WTC11 (cell line): ENCODE measurements around the gene CAPRIN2. TPM values are rescaled to one million over a fixed set of nuclear protein-coding genes. Genes with fewer than 3 reads are reported as not detected.

Experiments
- ATAC-seq: fragments of 200-7000 bp; cut with Tn5 transposase; 2 replicates; pipeline ENCODE4 v1.10.0; 2021; ENCODE audit warnings: mild to moderate bottlenecking, moderate library complexity
- CTCF ChIA-PET: fragments of 300-600 bp; sonication (Branson Sonifier 250); formaldehyde crosslinking; loops from one replicate; lab custom pipeline; 2021; ENCODE audit warnings: antibody characterized with exemption; lab: Charles Lee
- POLR2A ChIA-PET: fragments of 350-600 bp; sonication (Branson Sonifier 250); formaldehyde crosslinking; loops from one replicate; lab custom pipeline; 2021; ENCODE audit warnings: antibody characterized with exemption; lab: Charles Lee
- DNase-seq: peaks from one replicate; pipeline ENCODE4 v3.0.0; 2021; ENCODE audit warnings: low spot score
- H3K27ac Mint-ChIP-seq: 2 replicates; pipeline ENCODE4 v1.8.0; 2021; ENCODE audit warnings: mixed read lengths
- H3K27me3 Mint-ChIP-seq: 2 replicates; pipeline ENCODE4 v1.8.0; 2021; ENCODE audit warnings: low read depth, mild to moderate bottlenecking, moderate library complexity, mixed read lengths
- H3K36me3 Mint-ChIP-seq: 2 replicates; pipeline ENCODE4 v1.8.0; 2021; ENCODE audit warnings: mixed read lengths
- H3K4me1 Mint-ChIP-seq: 2 replicates; pipeline ENCODE4 v1.8.0; 2022; ENCODE audit warnings: mixed read lengths
- H3K4me3 Mint-ChIP-seq: 2 replicates; pipeline ENCODE4 v1.8.0; 2021; ENCODE audit warnings: mild to moderate bottlenecking, moderate library complexity, mixed read lengths
- H3K9me3 Mint-ChIP-seq: 2 replicates; pipeline ENCODE4 v1.8.0; 2021; ENCODE audit warnings: mixed read lengths
- CBFB ChIP-seq: sonication (generic); formaldehyde crosslinking; IDR thresholded peaks from 2 replicates; pipeline ENCODE4 v1.8.1; 2022; ENCODE audit warnings: mild to moderate bottlenecking, low read depth, missing genetic modification reagents
- IRF2 ChIP-seq: sonication (generic); formaldehyde crosslinking; IDR thresholded peaks from 2 replicates; pipeline ENCODE4 v1.8.0; 2022; ENCODE audit warnings: low read depth, missing genetic modification reagents, borderline replicate concordance
- MXD4 ChIP-seq: fragments of 250-450 bp; sonication (Bioruptor Pico); IDR thresholded peaks from 2 replicates; pipeline ENCODE4 v1.8.0; 2021; ENCODE audit warnings: mild to moderate bottlenecking, moderate library complexity, borderline replicate concordance
- NFE2L1 ChIP-seq: sonication (generic); formaldehyde crosslinking; IDR thresholded peaks from 2 replicates; pipeline ENCODE4 v1.8.1; 2023; ENCODE audit warnings: missing genetic modification reagents
- NR2C2 ChIP-seq: sonication (generic); formaldehyde crosslinking; IDR thresholded peaks from 2 replicates; pipeline ENCODE4 v1.8.0; 2022; ENCODE audit warnings: mild to moderate bottlenecking, missing genetic modification reagents
- RORB ChIP-seq: fragments of 250-450 bp; sonication (Bioruptor Pico); IDR thresholded peaks from 2 replicates; pipeline ENCODE4 v1.9.0; 2021; ENCODE audit warnings: mild to moderate bottlenecking
- ZBTB21 ChIP-seq: sonication (generic); formaldehyde crosslinking; IDR thresholded peaks from 2 replicates; pipeline ENCODE4 v1.8.1; 2023; ENCODE audit warnings: mild to moderate bottlenecking, missing genetic modification reagents, borderline replicate concordance
- ZNF121 ChIP-seq: sonication (generic); formaldehyde crosslinking; IDR thresholded peaks from 2 replicates; pipeline ENCODE4 v1.8.0; 2023; ENCODE audit warnings: missing genetic modification reagents
- ZNF263 ChIP-seq: sonication (generic); formaldehyde crosslinking; IDR thresholded peaks from 2 replicates; pipeline ENCODE4 v1.8.1; 2022; ENCODE audit warnings: low read depth, mild to moderate bottlenecking, moderate library complexity, missing genetic modification reagents
- ZNF423 ChIP-seq: fragments of 250-450 bp; sonication (Bioruptor Pico); IDR thresholded peaks from 2 replicates; pipeline ENCODE4 v2.1.2; 2022; ENCODE audit warnings: mild to moderate bottlenecking, moderate library complexity
- total RNA-seq: library from RNA; stranded (reverse); gene quantifications from 3 replicates; pipeline ENCODE4 v1.2.3, GENCODE V29; 2021
- TF ChIP-seq, protein P1 (sequence below): fragments of 250-450 bp; sonication (Bioruptor Pico); IDR thresholded peaks from 2 replicates; pipeline ENCODE4 v1.9.0; 2021; ENCODE audit warnings: mild to moderate bottlenecking
- TF ChIP-seq, protein P2 (sequence below): sonication (generic); formaldehyde crosslinking; IDR thresholded peaks from 2 replicates; pipeline ENCODE4 v1.8.0; 2022; ENCODE audit warnings: mild to moderate bottlenecking, missing genetic modification reagents
- TF ChIP-seq, protein P3 (sequence below): sonication (generic); formaldehyde crosslinking; IDR thresholded peaks from 2 replicates; pipeline ENCODE4 v1.8.1; 2023; ENCODE audit warnings: mild to moderate bottlenecking, missing genetic modification reagents, borderline replicate concordance
- TF ChIP-seq, protein P4 (sequence below): sonication (generic); formaldehyde crosslinking; conservative IDR thresholded peaks from 2 replicates; pipeline ENCODE4 v1.8.1; 2022; ENCODE audit warnings: mild to moderate bottlenecking, missing genetic modification reagents
- TF ChIP-seq, protein P5 (sequence below): sonication (generic); formaldehyde crosslinking; IDR thresholded peaks from 2 replicates; pipeline ENCODE4 v1.8.0; 2022; ENCODE audit warnings: mild to moderate bottlenecking, missing genetic modification reagents
- TF ChIP-seq, protein P6 (sequence below): fragments of 250-450 bp; sonication (Bioruptor Pico); IDR thresholded peaks from 2 replicates; pipeline ENCODE4 v1.9.0; 2021; ENCODE audit warnings: mild to moderate bottlenecking, borderline replicate concordance

Gene CAPRIN2
- total RNA-seq, 1 experiment from 2014 or later, result 62.7 TPM

DNA sequence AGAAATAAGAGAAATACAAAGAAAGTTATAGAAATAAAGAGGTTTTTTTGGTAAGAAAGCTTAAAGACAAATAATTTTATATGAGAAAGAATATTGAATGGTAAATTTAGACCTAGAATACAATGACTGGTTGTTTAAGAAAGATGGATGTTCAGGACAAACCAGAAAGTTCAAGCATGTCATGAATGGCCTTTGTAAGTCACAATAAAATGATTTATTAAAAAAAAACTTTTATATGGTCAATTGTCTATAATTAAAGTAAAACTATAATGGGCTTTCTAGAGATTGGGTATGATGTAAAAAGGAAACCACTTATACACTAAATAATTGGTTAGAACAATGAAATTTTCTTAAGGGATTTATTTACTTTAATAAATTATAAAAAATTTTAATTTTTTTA is 19.8 kb upstream of the CAPRIN2 start:
- TF ChIP-seq ZNF121 (CRISPR knock-in tag) (no peak), ZNF263 (CRISPR knock-in tag) (no peak), RORB (no peak), IRF2 (CRISPR knock-in tag) (no peak)
- TF ChIP-seq, protein P1, sequence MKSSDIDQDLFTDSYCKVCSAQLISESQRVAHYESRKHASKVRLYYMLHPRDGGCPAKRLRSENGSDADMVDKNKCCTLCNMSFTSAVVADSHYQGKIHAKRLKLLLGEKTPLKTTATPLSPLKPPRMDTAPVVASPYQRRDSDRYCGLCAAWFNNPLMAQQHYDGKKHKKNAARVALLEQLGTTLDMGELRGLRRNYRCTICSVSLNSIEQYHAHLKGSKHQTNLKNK, result no peak
- TF ChIP-seq, protein P2, sequence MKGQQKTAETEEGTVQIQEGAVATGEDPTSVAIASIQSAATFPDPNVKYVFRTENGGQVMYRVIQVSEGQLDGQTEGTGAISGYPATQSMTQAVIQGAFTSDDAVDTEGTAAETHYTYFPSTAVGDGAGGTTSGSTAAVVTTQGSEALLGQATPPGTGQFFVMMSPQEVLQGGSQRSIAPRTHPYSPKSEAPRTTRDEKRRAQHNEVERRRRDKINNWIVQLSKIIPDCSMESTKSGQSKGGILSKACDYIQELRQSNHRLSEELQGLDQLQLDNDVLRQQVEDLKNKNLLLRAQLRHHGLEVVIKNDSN, result no peak

DNA sequence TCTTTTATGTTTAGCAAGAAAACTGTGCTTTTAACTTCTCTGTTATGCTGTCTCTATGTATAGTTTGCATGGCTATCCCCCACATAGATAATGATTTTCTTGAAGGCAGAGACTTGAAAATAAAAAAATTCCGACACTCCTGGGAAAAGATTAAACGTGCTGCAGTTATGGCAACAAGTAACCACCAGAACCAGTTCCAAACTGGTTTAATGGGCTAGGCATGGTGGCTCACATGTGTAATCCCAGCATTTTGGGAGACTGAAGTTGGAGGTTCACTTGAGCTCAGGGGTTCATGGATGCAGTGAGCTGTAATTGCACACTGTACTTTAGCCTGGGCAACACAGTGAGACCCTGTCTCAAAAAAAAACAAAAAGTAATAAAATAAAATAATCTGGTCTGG is 15.1 kb upstream of the CAPRIN2 start:
- TF ChIP-seq NFE2L1, result no peak
- no peak for TF ChIP-seq ZBTB21 (CRISPR knock-in tag)
- no peak for TF ChIP-seq NR2C2 (CRISPR knock-in tag)
- TF ChIP-seq, protein P3, sequence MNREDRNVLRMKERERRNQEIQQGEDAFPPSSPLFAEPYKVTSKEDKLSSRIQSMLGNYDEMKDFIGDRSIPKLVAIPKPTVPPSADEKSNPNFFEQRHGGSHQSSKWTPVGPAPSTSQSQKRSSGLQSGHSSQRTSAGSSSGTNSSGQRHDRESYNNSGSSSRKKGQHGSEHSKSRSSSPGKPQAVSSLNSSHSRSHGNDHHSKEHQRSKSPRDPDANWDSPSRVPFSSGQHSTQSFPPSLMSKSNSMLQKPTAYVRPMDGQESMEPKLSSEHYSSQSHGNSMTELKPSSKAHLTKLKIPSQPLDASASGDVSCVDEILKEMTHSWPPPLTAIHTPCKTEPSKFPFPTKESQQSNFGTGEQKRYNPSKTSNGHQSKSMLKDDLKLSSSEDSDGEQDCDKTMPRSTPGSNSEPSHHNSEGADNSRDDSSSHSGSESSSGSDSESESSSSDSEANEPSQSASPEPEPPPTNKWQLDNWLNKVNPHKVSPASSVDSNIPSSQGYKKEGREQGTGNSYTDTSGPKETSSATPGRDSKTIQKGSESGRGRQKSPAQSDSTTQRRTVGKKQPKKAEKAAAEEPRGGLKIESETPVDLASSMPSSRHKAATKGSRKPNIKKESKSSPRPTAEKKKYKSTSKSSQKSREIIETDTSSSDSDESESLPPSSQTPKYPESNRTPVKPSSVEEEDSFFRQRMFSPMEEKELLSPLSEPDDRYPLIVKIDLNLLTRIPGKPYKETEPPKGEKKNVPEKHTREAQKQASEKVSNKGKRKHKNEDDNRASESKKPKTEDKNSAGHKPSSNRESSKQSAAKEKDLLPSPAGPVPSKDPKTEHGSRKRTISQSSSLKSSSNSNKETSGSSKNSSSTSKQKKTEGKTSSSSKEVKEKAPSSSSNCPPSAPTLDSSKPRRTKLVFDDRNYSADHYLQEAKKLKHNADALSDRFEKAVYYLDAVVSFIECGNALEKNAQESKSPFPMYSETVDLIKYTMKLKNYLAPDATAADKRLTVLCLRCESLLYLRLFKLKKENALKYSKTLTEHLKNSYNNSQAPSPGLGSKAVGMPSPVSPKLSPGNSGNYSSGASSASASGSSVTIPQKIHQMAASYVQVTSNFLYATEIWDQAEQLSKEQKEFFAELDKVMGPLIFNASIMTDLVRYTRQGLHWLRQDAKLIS (CRISPR knock-in tag), result no peak
- TF ChIP-seq, protein P4, sequence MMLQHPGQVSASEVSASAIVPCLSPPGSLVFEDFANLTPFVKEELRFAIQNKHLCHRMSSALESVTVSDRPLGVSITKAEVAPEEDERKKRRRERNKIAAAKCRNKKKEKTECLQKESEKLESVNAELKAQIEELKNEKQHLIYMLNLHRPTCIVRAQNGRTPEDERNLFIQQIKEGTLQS (CRISPR knock-in tag), result no peak
- TF ChIP-seq IRF2 (CRISPR knock-in tag), result no peak
- TF ChIP-seq MXD4, result no peak
- no peak for TF ChIP-seq ZNF423 (CRISPR knock-in tag)
- no peak for TF ChIP-seq CBFB (CRISPR knock-in tag)
- TF ChIP-seq, protein P5, sequence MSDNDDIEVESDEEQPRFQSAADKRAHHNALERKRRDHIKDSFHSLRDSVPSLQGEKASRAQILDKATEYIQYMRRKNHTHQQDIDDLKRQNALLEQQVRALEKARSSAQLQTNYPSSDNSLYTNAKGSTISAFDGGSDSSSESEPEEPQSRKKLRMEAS, result no peak
- TF ChIP-seq, protein P6, sequence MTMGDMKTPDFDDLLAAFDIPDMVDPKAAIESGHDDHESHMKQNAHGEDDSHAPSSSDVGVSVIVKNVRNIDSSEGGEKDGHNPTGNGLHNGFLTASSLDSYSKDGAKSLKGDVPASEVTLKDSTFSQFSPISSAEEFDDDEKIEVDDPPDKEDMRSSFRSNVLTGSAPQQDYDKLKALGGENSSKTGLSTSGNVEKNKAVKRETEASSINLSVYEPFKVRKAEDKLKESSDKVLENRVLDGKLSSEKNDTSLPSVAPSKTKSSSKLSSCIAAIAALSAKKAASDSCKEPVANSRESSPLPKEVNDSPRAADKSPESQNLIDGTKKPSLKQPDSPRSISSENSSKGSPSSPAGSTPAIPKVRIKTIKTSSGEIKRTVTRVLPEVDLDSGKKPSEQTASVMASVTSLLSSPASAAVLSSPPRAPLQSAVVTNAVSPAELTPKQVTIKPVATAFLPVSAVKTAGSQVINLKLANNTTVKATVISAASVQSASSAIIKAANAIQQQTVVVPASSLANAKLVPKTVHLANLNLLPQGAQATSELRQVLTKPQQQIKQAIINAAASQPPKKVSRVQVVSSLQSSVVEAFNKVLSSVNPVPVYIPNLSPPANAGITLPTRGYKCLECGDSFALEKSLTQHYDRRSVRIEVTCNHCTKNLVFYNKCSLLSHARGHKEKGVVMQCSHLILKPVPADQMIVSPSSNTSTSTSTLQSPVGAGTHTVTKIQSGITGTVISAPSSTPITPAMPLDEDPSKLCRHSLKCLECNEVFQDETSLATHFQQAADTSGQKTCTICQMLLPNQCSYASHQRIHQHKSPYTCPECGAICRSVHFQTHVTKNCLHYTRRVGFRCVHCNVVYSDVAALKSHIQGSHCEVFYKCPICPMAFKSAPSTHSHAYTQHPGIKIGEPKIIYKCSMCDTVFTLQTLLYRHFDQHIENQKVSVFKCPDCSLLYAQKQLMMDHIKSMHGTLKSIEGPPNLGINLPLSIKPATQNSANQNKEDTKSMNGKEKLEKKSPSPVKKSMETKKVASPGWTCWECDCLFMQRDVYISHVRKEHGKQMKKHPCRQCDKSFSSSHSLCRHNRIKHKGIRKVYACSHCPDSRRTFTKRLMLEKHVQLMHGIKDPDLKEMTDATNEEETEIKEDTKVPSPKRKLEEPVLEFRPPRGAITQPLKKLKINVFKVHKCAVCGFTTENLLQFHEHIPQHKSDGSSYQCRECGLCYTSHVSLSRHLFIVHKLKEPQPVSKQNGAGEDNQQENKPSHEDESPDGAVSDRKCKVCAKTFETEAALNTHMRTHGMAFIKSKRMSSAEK, result no peak
- TF ChIP-seq ZNF263 (CRISPR knock-in tag), result no peak
- ATAC-seq, result no peak
- H3K4me3 Mint-ChIP-seq, result no peak overlapping the region
- H3K27me3 Mint-ChIP-seq, result 0 out of 2 replicates have a peak, but pooled peaks cover 2% of the 10 kb centered on the region
- peaks cover 15% of the 10 kb centered on the region for H3K4me1 Mint-ChIP-seq
- no peak for DNase-seq
- ChIA-PET POLR2A (no interaction called here), CTCF (no interaction called here)
- peaks cover 30% of the 10 kb centered on the region for H3K36me3 Mint-ChIP-seq
- H3K27ac Mint-ChIP-seq, result no peak overlapping the region
- peaks cover 37% of the 10 kb centered on the region for H3K9me3 Mint-ChIP-seq

More for the DNA sequence above, 19.8 kb upstream of the CAPRIN2 start:
- Mint-ChIP-seq H3K27ac (no peak overlapping the region), H3K27me3 (peaks cover 12% of the 10 kb centered on the region; the same call in 1 of the 2 replicates), H3K36me3 (peaks cover 66% of the 10 kb centered on the region), H3K9me3 (peaks cover 67% of the 10 kb centered on the region), H3K4me1 (peaks cover 30% of the 10 kb centered on the region), H3K4me3 (no peak overlapping the region)
- ATAC-seq (no peak), DNase-seq (no peak)
- CTCF ChIA-PET, result no interaction called here
- POLR2A ChIA-PET, result no interaction called here
